IMR-90 (cell line): ENCODE results near the gene CXCL6. TPM values are rescaled to one million over a fixed set of nuclear protein-coding genes. Genes with fewer than 3 reads are reported as not detected.

Source experiments
- ATAC-seq: fragments of 200-7000 bp; cut with Tn5 transposase; 2 replicates; pipeline ENCODE4 v1.9.1; 2020; ENCODE audit warnings: low read depth, mild to moderate bottlenecking, moderate library complexity
- BruUV-seq: library from RNA; stranded (reverse); fragments of 400-500 nt; replicated peaks from 2 replicates; lab custom pipeline; 2021; lab: Mats Ljungman, UMichigan
- CTCF ChIA-PET: fragments of 300-600 bp; formaldehyde crosslinking; extraction: SDS; loops from one replicate; lab custom pipeline; 2021; ENCODE audit warnings: antibody characterized with exemption; lab: Yijun Ruan, JAX
- POLR2A ChIA-PET: fragments of 300-600 bp; sonication (Branson Sonifier 250); formaldehyde crosslinking; loops from one replicate; lab custom pipeline; 2022; ENCODE audit warnings: antibody characterized with exemption; ENCODE audit not compliant: unreplicated experiment; lab: Charles Lee
- DNase-seq: peaks from one replicate; pipeline ENCODE4 v3.0.0; 2013
- H2AFZ ChIP-seq: replicated peaks from 2 replicates; pipeline ENCODE3; 2013; ENCODE audit warnings: low read length, mild to moderate bottlenecking; ENCODE audit not compliant: poor library complexity
- H2AK5ac ChIP-seq: 2 replicates; pipeline ENCODE4 v1.6.1; 2013; ENCODE audit warnings: low read depth, low read length, inconsistent platforms
- H2AK9ac ChIP-seq: replicated peaks from 2 replicates; pipeline ENCODE3; 2013; ENCODE audit warnings: mild to moderate bottlenecking, low read depth, low read length, moderate library complexity; ENCODE audit not compliant: poor library complexity
- H2BK120ac ChIP-seq: 2 replicates; pipeline ENCODE4 v1.6.1; 2013; ENCODE audit warnings: low read depth, low read length, inconsistent platforms
- H2BK15ac ChIP-seq: 3 replicates; pipeline ENCODE4 v1.6.1; 2013; ENCODE audit warnings: low read depth, low read length, inconsistent platforms
- H2BK20ac ChIP-seq: 2 replicates; pipeline ENCODE4 v1.6.1; 2013; ENCODE audit warnings: low read depth, mild to moderate bottlenecking, inconsistent platforms, low read length, moderate library complexity
- H2BK5ac ChIP-seq: 2 replicates; pipeline ENCODE4 v1.6.1; 2013; ENCODE audit warnings: mild to moderate bottlenecking, low read depth, low read length, inconsistent platforms; ENCODE audit not compliant: poor library complexity, severe bottlenecking
- H3K14ac ChIP-seq: replicated peaks from 2 replicates; pipeline ENCODE4 v1.6.1; 2013; ENCODE audit warnings: low read depth, low read length, inconsistent platforms
- H3K18ac ChIP-seq: 2 replicates; pipeline ENCODE4 v1.6.1; 2013; ENCODE audit warnings: low read depth, low read length, control low read depth
- H3K23ac ChIP-seq: 2 replicates; pipeline ENCODE4 v1.6.1; 2013; ENCODE audit warnings: low read depth, low read length, inconsistent platforms
- H3K27ac ChIP-seq: 2 replicates; pipeline ENCODE4 v1.5.1; 2013; ENCODE audit warnings: mild to moderate bottlenecking, control low read depth, low read length; ENCODE audit not compliant: insufficient read depth
- H3K27me3 ChIP-seq: 2 replicates; pipeline ENCODE4 v1.6.1; 2013; ENCODE audit warnings: low read length; ENCODE audit not compliant: control insufficient read depth, insufficient read depth
- H3K36me3 ChIP-seq: 2 replicates; pipeline ENCODE4 v1.6.1; 2013; ENCODE audit warnings: low read length, mixed read lengths; ENCODE audit not compliant: control insufficient read depth, insufficient read depth
- H3K4ac ChIP-seq: 2 replicates; pipeline ENCODE4 v1.6.1; 2013; ENCODE audit warnings: low read depth, low read length, inconsistent platforms
- H3K4me1 ChIP-seq: 2 replicates; pipeline ENCODE4 v1.6.1; 2013; ENCODE audit warnings: low read length, mixed read lengths; ENCODE audit not compliant: control insufficient read depth, insufficient read depth
- H3K4me2 ChIP-seq: 2 replicates; pipeline ENCODE4 v1.6.1; 2013; ENCODE audit warnings: low read depth, mild to moderate bottlenecking, control low read depth, low read length, moderate library complexity
- H3K4me3 ChIP-seq: 2 replicates; pipeline ENCODE4 v1.5.1; 2013; ENCODE audit warnings: low read depth, mild to moderate bottlenecking, control low read depth, low read length, moderate library complexity; ENCODE audit not compliant: insufficient read depth
- H3K56ac ChIP-seq: 2 replicates; pipeline ENCODE4 v1.6.1; 2013; ENCODE audit warnings: low read length, inconsistent platforms; ENCODE audit not compliant: insufficient read depth; ENCODE audit errors: extremely low read depth
- H3K79me1 ChIP-seq, 2 experiments: 2 replicates each; pipeline ENCODE4 v1.6.1; 2013; ENCODE audit warnings: low read length in 2 of 2, inconsistent platforms in 1 of 2, low read depth in 1 of 2
- H3K9ac ChIP-seq: 2 replicates; pipeline ENCODE4 v1.6.1; 2013; ENCODE audit warnings: low read depth, low read length, control low read depth
- H3K9me1 ChIP-seq: 2 replicates; pipeline ENCODE4 v1.6.1; 2013; ENCODE audit warnings: low read length, inconsistent platforms; ENCODE audit not compliant: insufficient read depth
- H3K9me3 ChIP-seq: 2 replicates; pipeline ENCODE4 v1.6.1; 2013; ENCODE audit warnings: low read length; ENCODE audit not compliant: control insufficient read depth, insufficient read depth
- H4K20me1 ChIP-seq: 2 replicates; pipeline ENCODE4 v1.6.1; 2013; ENCODE audit warnings: low read length, inconsistent platforms; ENCODE audit not compliant: insufficient read depth
- H4K5ac ChIP-seq: 2 replicates; pipeline ENCODE4 v1.6.1; 2013; ENCODE audit warnings: mild to moderate bottlenecking, low read depth, low read length, control low read depth
- H4K8ac ChIP-seq, 2 experiments: 2 replicates each; pipeline ENCODE4 v1.6.1; 2013; ENCODE audit warnings: low read depth in 2 of 2, low read length in 2 of 2, control low read depth in 1 of 2, inconsistent platforms in 1 of 2
- H4K91ac ChIP-seq: 2 replicates; pipeline ENCODE4 v1.6.1; 2013; ENCODE audit warnings: low read depth, low read length, inconsistent platforms; ENCODE audit not compliant: insufficient read depth
- CEBPB ChIP-seq: IDR thresholded peaks from 2 replicates; pipeline ENCODE4 v1.6.1; 2012; ENCODE audit warnings: low read depth, low read length, improper control_type of control experiment
- MAFK ChIP-seq: IDR thresholded peaks from 2 replicates; pipeline ENCODE4 v1.6.1; 2012; ENCODE audit warnings: low read depth, low read length, improper control_type of control experiment
- WGBS, 2 experiments: methylation state at CpG; one replicate each; pipeline versions ENCODE4 v1.1.5 to v1.1.7; 2013; ENCODE audit warnings: missing lambda C conversion rate in 2 of 2; ENCODE audit not compliant: insufficient read length in 1 of 2; ENCODE audit errors: extremely low coverage in 2 of 2; 5-methylcytosine and 5-hydroxymethylcytosine counted together
- dilution Hi-C: fragments of 300-500 bp; cut with HindIII; formaldehyde crosslinking; loops from one replicate; pipeline ENCODE4 v1.14.3; 2018; ENCODE audit warnings: low sequenced_read_pairs; ENCODE audit not compliant: unreplicated experiment
- in situ Hi-C: fragments of 300-500 bp; cut with MboI; formaldehyde crosslinking; loops from 3 replicates; pipeline ENCODE4 v1.14.3; 2019; ENCODE audit warnings: low sequenced_read_pairs, inconsistent platforms, mixed read lengths
- intact Hi-C: fragments of 100-400 bp; cut with micrococcal nuclease; formaldehyde crosslinking; loops from 2 replicates; pipeline ENCODE4 v1.10.0; 2022
- polyA plus RNA-seq, 3 experiments: library from polyadenylated mRNA; depleted of rRNA; stranded (reverse); fragments of >200 nt; gene quantifications; 2 replicates each; pipeline ENCODE4 v1.2.3, GENCODE V29; 2012; ENCODE audit warnings: low replicate concordance in 1 of 3
- total RNA-seq: library from RNA; depleted of rRNA; stranded (reverse); fragments of >200 nt; gene quantifications from 2 replicates; pipeline ENCODE4 v1.2.3, GENCODE V29; 2012
- TF ChIP-seq, protein P1 (sequence below): fragments of 150-350 bp; IDR thresholded peaks from 2 replicates; pipeline ENCODE4 v1.6.1; 2016; ENCODE audit warnings: low read depth, mild to moderate bottlenecking, low read length, moderate library complexity, borderline replicate concordance

The CXCL6 gene
- total and polyA plus RNA-seq, 2 of the 4 experiments (the other 2 are of a cell fraction), result not detected

DNA sequence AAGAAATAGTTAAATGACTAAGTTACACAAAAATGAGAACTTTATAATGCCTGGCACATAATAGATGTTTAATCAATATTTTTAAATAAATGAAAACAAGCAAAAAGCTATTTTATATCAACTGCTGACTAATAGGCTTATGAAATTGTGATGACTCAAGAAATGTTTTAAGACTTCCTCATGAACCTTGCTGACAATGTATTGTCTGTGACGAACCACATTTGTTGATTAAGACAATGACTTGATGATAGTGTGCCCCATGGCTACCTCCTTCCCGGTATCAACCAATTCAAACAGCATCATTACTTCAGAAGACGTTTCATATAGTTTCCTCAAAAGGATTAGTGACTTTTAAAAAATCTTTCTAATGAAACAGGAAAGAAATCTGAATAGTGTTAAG, 7.9 kb downstream of the CXCL6 start:
- ATAC-seq, result no peak
- no peak overlapping the region for H2AK9ac ChIP-seq
- no peaks in the 10 kb centered on the region for H3K4me1 ChIP-seq
- H3K9me3 ChIP-seq, result no peaks in the 10 kb centered on the region
- no peak overlapping the region for H3K23ac ChIP-seq
- H3K18ac ChIP-seq, result no peak overlapping the region
- in situ Hi-C loops (no loop called here), dilution Hi-C loops (no loop called here), intact Hi-C loops (no loop called here)
- peak; percentile 66 for DNase-seq
- H3K9me1 ChIP-seq, result no peaks in the 10 kb centered on the region
- no peak overlapping the region for H3K4ac ChIP-seq
- no peak overlapping the region for H2AFZ ChIP-seq
- H3K27me3 ChIP-seq, result peaks cover 13% of the 10 kb centered on the region
- WGBS, 2 experiments, result no CpG with 5 or more reads among the region's 3 CpGs
- H4K91ac ChIP-seq, result no peak overlapping the region
- no peak overlapping the region for H4K5ac ChIP-seq
- ChIA-PET CTCF (interaction anchor here (0.6 kb wide), 1 partner anchor 102 kb away, joined by 3 read pairs; no protein-coding TSS in a partner anchor), POLR2A (no interaction called here)
- H2BK5ac ChIP-seq, result no peak overlapping the region
- H3K27ac ChIP-seq, result no peak overlapping the region
- BruUV-seq, result no TSS peak
- H4K20me1 ChIP-seq, result no peaks in the 10 kb centered on the region
- H3K14ac ChIP-seq, result no peak overlapping the region
- H3K9ac ChIP-seq, result no peak overlapping the region
- TF ChIP-seq CEBPB, result 0 out of 2 replicates have a peak, but pooled peaks have one; percentile 5
- TF ChIP-seq, protein P1, sequence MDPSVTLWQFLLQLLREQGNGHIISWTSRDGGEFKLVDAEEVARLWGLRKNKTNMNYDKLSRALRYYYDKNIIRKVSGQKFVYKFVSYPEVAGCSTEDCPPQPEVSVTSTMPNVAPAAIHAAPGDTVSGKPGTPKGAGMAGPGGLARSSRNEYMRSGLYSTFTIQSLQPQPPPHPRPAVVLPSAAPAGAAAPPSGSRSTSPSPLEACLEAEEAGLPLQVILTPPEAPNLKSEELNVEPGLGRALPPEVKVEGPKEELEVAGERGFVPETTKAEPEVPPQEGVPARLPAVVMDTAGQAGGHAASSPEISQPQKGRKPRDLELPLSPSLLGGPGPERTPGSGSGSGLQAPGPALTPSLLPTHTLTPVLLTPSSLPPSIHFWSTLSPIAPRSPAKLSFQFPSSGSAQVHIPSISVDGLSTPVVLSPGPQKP, result no peak
- TF ChIP-seq MAFK, result peak; percentile 82
- no peak overlapping the region for H4K8ac ChIP-seq
- H3K56ac ChIP-seq, result no peak overlapping the region
- no peak overlapping the region for H3K4me2 ChIP-seq
- H2AK5ac ChIP-seq, result no peak overlapping the region
- H2BK20ac ChIP-seq, result no peak overlapping the region
- H3K4me3 ChIP-seq, result no peak overlapping the region
- H2BK15ac ChIP-seq, result no peak overlapping the region
- no peaks in the 10 kb centered on the region for H3K79me1 ChIP-seq
- H3K36me3 ChIP-seq, result no peaks in the 10 kb centered on the region
- no peak overlapping the region for H2BK120ac ChIP-seq
